SK-N-SH treated with all-trans-retinoic acid at 6 μM for 48 hours (cell line): ENCODE results near the gene RTP5.

ENCODE experiments used
- ATAC-seq: fragments of 200-7000 bp; cut with Tn5 transposase; 3 replicates; pipeline ENCODE4 v1.9.1; 2020; ENCODE audit warnings: mild to moderate bottlenecking, moderate library complexity
- ARNTL ChIP-seq: fragments of 450-650 bp; formaldehyde crosslinking; IDR thresholded peaks from 2 replicates; pipeline ENCODE4 v1.5.0; 2020; ENCODE audit warnings: low read depth, mild to moderate bottlenecking, moderate library complexity, borderline replicate concordance
- BACH2 ChIP-seq: fragments of 250-450 bp; sonication (Bioruptor Pico); IDR thresholded peaks from 2 replicates; pipeline ENCODE4 v1.9.0; 2021; ENCODE audit warnings: mild to moderate bottlenecking, borderline replicate concordance
- CREB5 ChIP-seq: fragments of 250-450 bp; sonication (Bioruptor Pico); IDR thresholded peaks from 2 replicates; pipeline ENCODE4 v1.5.1; 2020; ENCODE audit warnings: low read depth, mild to moderate bottlenecking, moderate library complexity
- CSDC2 ChIP-seq: fragments of 250-450 bp; sonication (Bioruptor Pico); IDR thresholded peaks from 2 replicates; pipeline ENCODE4 v1.5.0; 2020; ENCODE audit warnings: mild to moderate bottlenecking, moderate library complexity
- CSRNP3 ChIP-seq: fragments of 250-450 bp; sonication (Bioruptor Pico); IDR thresholded peaks from 2 replicates; pipeline ENCODE4 v1.5.1; 2021; ENCODE audit warnings: mild to moderate bottlenecking, moderate library complexity
- ESRRG ChIP-seq: fragments of 250-450 bp; sonication (Bioruptor Pico); IDR thresholded peaks from 2 replicates; pipeline ENCODE4 v1.6.1; 2021; ENCODE audit warnings: mild to moderate bottlenecking
- GLIS3 ChIP-seq: fragments of 250-450 bp; sonication (Bioruptor Pico); IDR thresholded peaks from 2 replicates; pipeline ENCODE4 v1.5.0; 2020; ENCODE audit warnings: mild to moderate bottlenecking, moderate library complexity
- OSR1 ChIP-seq: fragments of 250-450 bp; sonication (Bioruptor Pico); IDR thresholded peaks from 2 replicates; pipeline ENCODE4 v1.8.0; 2022; ENCODE audit warnings: moderate library complexity, mild to moderate bottlenecking, inconsistent platforms
- PATZ1 ChIP-seq: fragments of 250-450 bp; sonication (Bioruptor Pico); IDR thresholded peaks from 2 replicates; pipeline ENCODE4 v1.8.0; 2020; ENCODE audit warnings: mild to moderate bottlenecking, moderate library complexity, borderline replicate concordance
- PPARA ChIP-seq: fragments of 250-450 bp; sonication (Bioruptor Pico); IDR thresholded peaks from 2 replicates; pipeline ENCODE4 v1.5.0; 2020; ENCODE audit warnings: mild to moderate bottlenecking, borderline replicate concordance
- RARB ChIP-seq: fragments of 250-450 bp; sonication (Bioruptor Pico); IDR thresholded peaks from 2 replicates; pipeline ENCODE4 v1.8.0; 2021; ENCODE audit warnings: mild to moderate bottlenecking, moderate library complexity
- SNAI2 ChIP-seq: fragments of 250-450 bp; sonication (Bioruptor Pico); IDR thresholded peaks from 2 replicates; pipeline ENCODE4 v1.5.0; 2020; ENCODE audit warnings: mild to moderate bottlenecking, moderate library complexity
- TCF4 ChIP-seq: fragments of 250-450 bp; sonication (Bioruptor Pico); IDR thresholded peaks from 2 replicates; pipeline ENCODE4 v1.8.0; 2021; ENCODE audit warnings: mild to moderate bottlenecking, moderate library complexity, borderline replicate concordance
- TOX ChIP-seq: fragments of 250-450 bp; sonication (Bioruptor Pico); IDR thresholded peaks from 2 replicates; pipeline ENCODE4 v1.8.0; 2021; ENCODE audit warnings: mild to moderate bottlenecking, moderate library complexity, borderline replicate concordance
- TSHZ2 ChIP-seq: fragments of 250-450 bp; sonication (Bioruptor Pico); IDR thresholded peaks from 2 replicates; pipeline ENCODE4 v1.5.0; 2020; ENCODE audit warnings: mild to moderate bottlenecking, moderate library complexity
- ZC3H10 ChIP-seq: fragments of 250-450 bp; sonication (Bioruptor Pico); IDR thresholded peaks from 2 replicates; pipeline ENCODE4 v1.5.1; 2021; ENCODE audit warnings: mild to moderate bottlenecking, moderate library complexity
- ZFP3 ChIP-seq: fragments of 250-450 bp; sonication (Bioruptor Pico); IDR thresholded peaks from 2 replicates; pipeline ENCODE4 v1.5.0; 2020; ENCODE audit warnings: mild to moderate bottlenecking, moderate library complexity
- ZFP30 ChIP-seq: fragments of 450-650 bp; formaldehyde crosslinking; IDR thresholded peaks from 2 replicates; pipeline ENCODE4 v1.5.0; 2022; ENCODE audit warnings: mild to moderate bottlenecking, moderate library complexity
- ZNF565 ChIP-seq: fragments of 450-650 bp; formaldehyde crosslinking; conservative IDR thresholded peaks from 2 replicates; pipeline ENCODE4 v1.5.0; 2020; ENCODE audit warnings: low read depth, mild to moderate bottlenecking, moderate library complexity
- ZNF70 ChIP-seq: fragments of 450-650 bp; formaldehyde crosslinking; IDR thresholded peaks from 2 replicates; pipeline ENCODE4 v1.5.0; 2020; ENCODE audit warnings: mild to moderate bottlenecking, moderate library complexity
- ZNF8 ChIP-seq: fragments of 450-650 bp; formaldehyde crosslinking; IDR thresholded peaks from 2 replicates; pipeline ENCODE4 v1.5.0; 2020; ENCODE audit warnings: mild to moderate bottlenecking, moderate library complexity

The RTP5 gene

DNA sequence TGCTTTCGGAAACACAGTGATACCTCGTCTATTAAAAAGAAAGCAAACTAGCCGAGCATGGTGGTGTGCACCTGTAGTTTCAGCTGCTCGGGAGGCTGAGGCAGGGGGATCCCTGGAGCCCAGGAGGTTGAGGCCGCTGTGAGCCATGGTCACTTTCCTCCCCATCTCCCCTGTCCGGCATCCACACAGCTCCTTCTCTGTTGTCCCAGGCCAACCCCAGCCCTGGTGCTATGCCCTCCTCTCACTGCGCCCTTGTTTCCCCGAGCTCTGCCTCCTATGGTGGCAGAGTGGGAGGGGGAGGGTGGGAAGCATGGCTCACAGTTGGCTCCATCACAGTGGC lies 15.4 kb downstream of the RTP5 start:
- no peak for ATAC-seq
- TF ChIP-seq ESRRG (CRISPR knock-in tag) (no peak), PPARA (no peak), ZC3H10 (no peak), SNAI2 (CRISPR knock-in tag) (no peak), ZFP30 (CRISPR knock-in tag) (no peak), CSRNP3 (CRISPR knock-in tag) (no peak), GLIS3 (CRISPR knock-in tag) (no peak), CREB5 (CRISPR knock-in tag) (no peak), TSHZ2 (CRISPR knock-in tag) (no peak), ARNTL (CRISPR knock-in tag) (no peak), TOX (CRISPR knock-in tag) (no peak), CSDC2 (no peak), BACH2 (CRISPR knock-in tag) (no peak), ZNF8 (no peak), TCF4 (CRISPR knock-in tag) (no peak), ZNF70 (CRISPR knock-in tag) (no peak)

GRCh38 chr2:241885291-241885945 lies 15.9 kb downstream of the RTP5 start:
- no peak for ATAC-seq
- no peak for TF ChIP-seq ZNF565 (CRISPR knock-in tag)

- no peak for ATAC-seq
- TF ChIP-seq ZNF8 (no peak), ZFP3 (CRISPR knock-in tag) (no peak), SNAI2 (CRISPR knock-in tag) (no peak), ZNF70 (CRISPR knock-in tag) (no peak), RARB (CRISPR knock-in tag) (no peak), ZNF565 (CRISPR knock-in tag) (no peak), ZFP30 (CRISPR knock-in tag) (no peak), ARNTL (CRISPR knock-in tag) (no peak), CREB5 (CRISPR knock-in tag) (no peak), TOX (CRISPR knock-in tag) (no peak), PPARA (no peak), PATZ1 (no peak), ZC3H10 (no peak), CSRNP3 (CRISPR knock-in tag) (no peak), BACH2 (CRISPR knock-in tag) (no peak), OSR1 (CRISPR knock-in tag) (no peak), CSDC2 (no peak), ESRRG (CRISPR knock-in tag) (no peak), GLIS3 (CRISPR knock-in tag) (no peak)
Measured at GRCh38 chr2:241885946-241886643, 16.6 kb downstream of the RTP5 start.
